Osteoblast (primary cell): ENCODE results near the gene DDO. TPM values are rescaled to one million over a fixed set of nuclear protein-coding genes. Genes with fewer than 3 reads are reported as not detected.

Source experiments
- DNase-seq: peaks from one replicate; pipeline ENCODE4 v3.0.0; 2011; ENCODE audit warnings: low spot score, mixed read lengths; ENCODE audit not compliant: insufficient read length; ENCODE audit errors: missing footprints
- H2AFZ ChIP-seq: 2 replicates; pipeline ENCODE4 v1.6.0; 2011; ENCODE audit warnings: mild to moderate bottlenecking, low read length
- H3K27ac ChIP-seq: 2 replicates; pipeline ENCODE4 v1.5.1; 2011; ENCODE audit warnings: mild to moderate bottlenecking, low read depth, low read length, moderate library complexity
- H3K27me3 ChIP-seq: 2 replicates; pipeline ENCODE4 v1.6.0; 2012; ENCODE audit warnings: mild to moderate bottlenecking, control low read depth, inconsistent platforms, low read length, moderate library complexity; ENCODE audit not compliant: insufficient read depth
- H3K36me3 ChIP-seq: 2 replicates; pipeline ENCODE4 v1.5.1; 2011; ENCODE audit warnings: mild to moderate bottlenecking, low read length, control low read depth, moderate library complexity; ENCODE audit not compliant: insufficient read depth
- H3K4me1 ChIP-seq: 2 replicates; pipeline ENCODE4 v1.5.1; 2011; ENCODE audit warnings: mild to moderate bottlenecking, low read length, control low read depth, moderate library complexity; ENCODE audit not compliant: insufficient read depth
- H3K4me2 ChIP-seq: 2 replicates; pipeline ENCODE4 v1.6.0; 2011; ENCODE audit warnings: mild to moderate bottlenecking, low read length; ENCODE audit not compliant: insufficient read depth
- H3K4me3 ChIP-seq: fragments of 200-600 bp; sonication (generic); 3 replicates; pipeline ENCODE4 v1.5.1; 2012; ENCODE audit warnings: mild to moderate bottlenecking, low read length, inconsistent platforms; ENCODE audit not compliant: insufficient read depth
- H3K79me2 ChIP-seq: 2 replicates; pipeline ENCODE4 v1.6.0; 2012; ENCODE audit warnings: mild to moderate bottlenecking, low read length, control low read depth, inconsistent platforms; ENCODE audit not compliant: insufficient read depth
- H3K9me3 ChIP-seq: 2 replicates; pipeline ENCODE4 v1.5.1; 2011; ENCODE audit warnings: low read depth, low read length, control low read depth
- H4K20me1 ChIP-seq: 2 replicates; pipeline ENCODE4 v1.6.0; 2012; ENCODE audit warnings: mild to moderate bottlenecking, low read length, control low read depth; ENCODE audit not compliant: insufficient read depth
- total RNA-seq: library from RNA; depleted of rRNA; stranded (reverse); fragments of >200 nt; gene quantifications from 2 replicates; pipeline ENCODE4 v1.2.3, GENCODE V29; 2012
- TF ChIP-seq, protein P1 (sequence below): IDR thresholded peaks from 2 replicates; pipeline ENCODE4 v1.5.1; 2011; ENCODE audit warnings: mild to moderate bottlenecking, low read depth, low read length, moderate library complexity; ENCODE audit errors: extremely low read depth

DDO gene
- total RNA-seq, 1 donor = 3.6 TPM

DNA sequence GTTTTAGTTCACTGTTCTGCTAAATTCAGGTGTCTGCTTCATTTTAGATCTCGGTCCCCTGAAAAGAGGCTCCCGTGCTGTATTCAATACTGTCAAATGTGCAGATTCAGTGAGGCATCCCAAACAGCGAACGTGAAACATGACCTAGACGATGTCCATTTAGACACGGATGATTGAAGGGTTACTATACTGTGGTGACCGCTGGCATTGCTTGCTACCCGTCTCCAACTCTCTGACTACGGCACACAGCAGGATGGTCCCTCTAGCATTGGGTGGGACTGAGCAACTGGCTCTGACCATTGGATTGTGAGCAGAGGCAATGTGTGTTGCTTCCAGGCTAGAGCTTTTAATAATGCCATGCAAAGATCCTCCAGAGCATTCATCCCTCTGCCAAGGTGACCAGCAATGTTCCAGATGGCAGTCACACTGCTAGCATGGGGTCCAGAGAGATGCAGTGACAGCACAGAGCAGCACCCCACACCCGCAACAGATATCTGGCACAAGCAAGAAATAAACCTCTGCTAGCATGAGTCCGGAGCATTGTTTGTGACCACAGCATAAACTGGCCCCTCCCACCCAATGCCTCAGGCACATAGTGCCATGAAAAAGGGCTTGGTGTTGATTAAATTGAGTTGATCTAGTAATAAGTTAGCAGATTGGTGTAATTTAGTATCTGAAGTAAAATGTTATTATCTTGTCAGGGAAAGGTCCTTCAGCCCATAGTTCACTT is 66.2 kb downstream of the DDO start:
- Histone ChIP-seq H3K4me2 (no peak overlapping the region), H3K9me3 (no peaks in the 10 kb centered on the region), H3K4me1 (no peaks in the 10 kb centered on the region), H3K36me3 (no peaks in the 10 kb centered on the region), H2AFZ (no peak overlapping the region), H3K27ac (no peak overlapping the region), H4K20me1 (no peaks in the 10 kb centered on the region), H3K27me3 (peaks cover 8% of the 10 kb centered on the region), H3K4me3 (no peak overlapping the region), H3K79me2 (no peaks in the 10 kb centered on the region)
- DNase-seq = no peak
- TF ChIP-seq, protein P1, sequence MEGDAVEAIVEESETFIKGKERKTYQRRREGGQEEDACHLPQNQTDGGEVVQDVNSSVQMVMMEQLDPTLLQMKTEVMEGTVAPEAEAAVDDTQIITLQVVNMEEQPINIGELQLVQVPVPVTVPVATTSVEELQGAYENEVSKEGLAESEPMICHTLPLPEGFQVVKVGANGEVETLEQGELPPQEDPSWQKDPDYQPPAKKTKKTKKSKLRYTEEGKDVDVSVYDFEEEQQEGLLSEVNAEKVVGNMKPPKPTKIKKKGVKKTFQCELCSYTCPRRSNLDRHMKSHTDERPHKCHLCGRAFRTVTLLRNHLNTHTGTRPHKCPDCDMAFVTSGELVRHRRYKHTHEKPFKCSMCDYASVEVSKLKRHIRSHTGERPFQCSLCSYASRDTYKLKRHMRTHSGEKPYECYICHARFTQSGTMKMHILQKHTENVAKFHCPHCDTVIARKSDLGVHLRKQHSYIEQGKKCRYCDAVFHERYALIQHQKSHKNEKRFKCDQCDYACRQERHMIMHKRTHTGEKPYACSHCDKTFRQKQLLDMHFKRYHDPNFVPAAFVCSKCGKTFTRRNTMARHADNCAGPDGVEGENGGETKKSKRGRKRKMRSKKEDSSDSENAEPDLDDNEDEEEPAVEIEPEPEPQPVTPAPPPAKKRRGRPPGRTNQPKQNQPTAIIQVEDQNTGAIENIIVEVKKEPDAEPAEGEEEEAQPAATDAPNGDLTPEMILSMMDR = no peak

DNA sequence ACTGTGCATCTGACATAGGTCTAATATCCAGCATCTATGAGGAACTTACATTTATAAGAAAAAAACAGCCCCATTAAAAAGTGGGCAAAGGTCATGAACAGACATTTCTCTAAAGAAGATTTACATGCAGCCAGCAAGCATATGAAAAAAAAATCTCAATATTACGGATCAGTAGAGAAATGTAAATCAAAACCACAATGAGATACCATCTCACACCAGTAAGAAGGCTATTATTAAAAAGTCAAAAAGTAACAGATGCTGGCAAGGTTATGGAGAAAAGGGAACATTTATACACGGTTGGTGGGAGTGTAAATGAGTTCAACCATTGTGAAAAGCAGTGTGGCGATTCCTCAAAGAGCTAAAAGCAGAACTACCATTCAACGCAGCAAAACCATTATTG is 70.3 kb downstream of the DDO start:
- Histone ChIP-seq H3K9me3 (no peaks in the 10 kb centered on the region), H3K27ac (no peak overlapping the region), H3K79me2 (no peaks in the 10 kb centered on the region), H3K27me3 (peaks cover 10% of the 10 kb centered on the region), H2AFZ (no peak overlapping the region), H3K4me1 (no peaks in the 10 kb centered on the region), H3K36me3 (no peaks in the 10 kb centered on the region), H3K4me3 (no peak overlapping the region), H3K4me2 (no peak overlapping the region), H4K20me1 (no peaks in the 10 kb centered on the region)
- TF ChIP-seq, protein P1 = no peak
- no peak for DNase-seq

DNA sequence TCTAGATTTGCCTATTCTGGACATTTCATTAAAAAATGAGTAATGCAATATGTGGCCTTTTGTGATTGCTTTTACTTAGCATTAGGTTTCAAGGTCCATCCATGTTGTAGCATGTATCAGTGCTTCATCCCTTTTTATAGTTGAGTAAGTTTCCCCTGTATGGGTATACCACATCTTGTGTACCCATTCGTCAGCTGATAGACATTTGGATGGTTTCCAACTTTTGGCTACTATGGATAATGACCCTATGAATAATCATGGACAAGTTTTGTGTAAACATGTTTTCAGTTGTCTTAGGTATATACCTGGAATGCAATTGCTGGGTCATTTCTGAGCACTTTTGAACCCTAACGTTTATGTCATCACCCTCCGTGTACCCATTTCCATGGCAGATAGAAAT is 72.6 kb downstream of the DDO start:
- Histone ChIP-seq H3K27ac (no peak overlapping the region), H3K9me3 (no peaks in the 10 kb centered on the region), H3K4me1 (no peaks in the 10 kb centered on the region), H3K4me3 (no peak overlapping the region), H3K79me2 (no peaks in the 10 kb centered on the region), H3K4me2 (no peak overlapping the region), H3K36me3 (no peaks in the 10 kb centered on the region), H2AFZ (no peak overlapping the region), H4K20me1 (no peaks in the 10 kb centered on the region), H3K27me3 (peaks cover 3% of the 10 kb centered on the region)
- TF ChIP-seq, protein P1 = no peak
- no peak for DNase-seq

Other genes with a start within 250 kb of the DDO start
- gene WASF1, start 235.9 kb downstream of the DDO start, total RNA-seq = 18.6 and 18.8 TPM in 2 replicates
- 27.4 and 27.5 TPM in 2 replicates for gene CDC40, start 235.1 kb downstream of the DDO start, total RNA-seq
- gene METTL24, start 57.2 kb downstream of the DDO start, total RNA-seq = 0.29 and 0.36 TPM in 2 replicates
- gene SLC22A16, start 61.0 kb upstream of the DDO start, total RNA-seq = 0.36 TPM in 1 of 2 replicates, not detected in the other